ENCODE measurements around the gene RANGRF.
A peak's percentile ranks its signal among the peaks of the same experiment; 100 is the strongest.

Gene RANGRF

GRCh38 chr17:8289103-8289397, 580 bp downstream of the RANGRF start:
- no peaks in the 10 kb centered on the region for H3K27me3 ChIP-seq (ENCODE audit: insufficient read depth, low read length, poor library complexity)

GRCh38 chr17:8290043-8290442, 1.6 kb downstream of the RANGRF start:
- Histone ChIP-seq H3K4me3 (ENCODE audit: low read depth in 1 of 2, low read length in 2 of 2) (no peak overlapping the region), H3K36me3 (ENCODE audit: insufficient read depth, low read length) (peaks cover 13% of the 10 kb centered on the region), H3K9ac (ENCODE audit: low read depth, low read length) (no peak overlapping the region), H3K9me3 (ENCODE audit: insufficient read depth, low read length, severe bottlenecking) (no peaks in the 10 kb centered on the region), H3K79me2 (ENCODE audit: insufficient read depth, low read length) (peaks cover 38% of the 10 kb centered on the region), H2AFZ (ENCODE audit: low read depth, low read length) (no peak overlapping the region), H3K4me1 (ENCODE audit: insufficient read depth, low read length) (peaks cover 53% of the 10 kb centered on the region), H3K27ac (ENCODE audit: low read length) (no peak overlapping the region), H4K20me1 (ENCODE audit: insufficient read depth, low read length) (no peaks in the 10 kb centered on the region), H3K4me2 (ENCODE audit: insufficient read depth, low read length) (peak overlapping the region; percentile 94), H3K27me3 (ENCODE audit: insufficient read depth, low read length, poor library complexity) (no peaks in the 10 kb centered on the region)
- ATAC-seq (ENCODE audit: insufficient read depth, low read depth): no peak
- no peak for TF ChIP-seq EZH2 (IDR thresholded peaks at IDR 0.05; ENCODE audit: borderline replicate concordance, low read depth, low read length, severe bottlenecking)
- no peak for TF ChIP-seq CTCF (IDR thresholded peaks at IDR 0.05; ENCODE audit: borderline replicate concordance, extremely low read depth, low read length, poor library complexity, severe bottlenecking)
- no peak for DNase-seq

More at GRCh38 chr17:8289103-8289397, 580 bp downstream of the RANGRF start:
- peaks cover 13% of the 10 kb centered on the region for H3K36me3 ChIP-seq (ENCODE audit: insufficient read depth, low read length)
- H3K4me3 ChIP-seq (ENCODE audit: low read depth in 1 of 2, low read length in 2 of 2): peak overlapping the region; percentile 81 to 87
- no peak; the same call in 2 of the 3 replicates for ATAC-seq (ENCODE audit: insufficient read depth, low read depth)
- peak overlapping the region; percentile 91 for H2AFZ ChIP-seq (ENCODE audit: low read depth, low read length)
- peaks cover 29% of the 10 kb centered on the region for H3K79me2 ChIP-seq (ENCODE audit: insufficient read depth, low read length)
- H4K20me1 ChIP-seq (ENCODE audit: insufficient read depth, low read length): no peaks in the 10 kb centered on the region
- H3K4me2 ChIP-seq (ENCODE audit: insufficient read depth, low read length): peak overlapping the region; percentile 94
- H3K4me1 ChIP-seq (ENCODE audit: insufficient read depth, low read length): peaks cover 53% of the 10 kb centered on the region
- DNase-seq: no peak
- peak overlapping the region; percentile 92 for H3K27ac ChIP-seq (ENCODE audit: low read length)
- TF ChIP-seq EZH2 (IDR thresholded peaks at IDR 0.05; ENCODE audit: borderline replicate concordance, low read depth, low read length, severe bottlenecking): no peak
- no peak for TF ChIP-seq CTCF (IDR thresholded peaks at IDR 0.05; ENCODE audit: borderline replicate concordance, extremely low read depth, low read length, poor library complexity, severe bottlenecking)
- H3K9ac ChIP-seq (ENCODE audit: low read depth, low read length): peak overlapping the region; percentile 82
- no peaks in the 10 kb centered on the region for H3K9me3 ChIP-seq (ENCODE audit: insufficient read depth, low read length, severe bottlenecking)

- Histone ChIP-seq H3K27me3 (ENCODE audit: insufficient read depth, low read length, poor library complexity) (no peaks in the 10 kb centered on the region), H3K27ac (ENCODE audit: low read length) (no peak overlapping the region), H3K9me3 (ENCODE audit: insufficient read depth, low read length, severe bottlenecking) (no peaks in the 10 kb centered on the region), H3K36me3 (ENCODE audit: insufficient read depth, low read length) (peaks cover 13% of the 10 kb centered on the region), H3K4me1 (ENCODE audit: insufficient read depth, low read length) (peaks cover 53% of the 10 kb centered on the region), H3K79me2 (ENCODE audit: insufficient read depth, low read length) (peaks cover 35% of the 10 kb centered on the region), H4K20me1 (ENCODE audit: insufficient read depth, low read length) (no peaks in the 10 kb centered on the region), H3K9ac (ENCODE audit: low read depth, low read length) (no peak overlapping the region), H3K4me2 (ENCODE audit: insufficient read depth, low read length) (0 out of 2 replicates have a peak overlapping the region, but pooled peaks have one; percentile 0), H3K4me3 (ENCODE audit: low read depth in 1 of 2, low read length in 2 of 2) (no peak overlapping the region), H2AFZ (ENCODE audit: low read depth, low read length) (no peak overlapping the region)
- TF ChIP-seq CTCF (IDR thresholded peaks at IDR 0.05; ENCODE audit: borderline replicate concordance, extremely low read depth, low read length, poor library complexity, severe bottlenecking): no peak
- no peak for TF ChIP-seq EZH2 (IDR thresholded peaks at IDR 0.05; ENCODE audit: borderline replicate concordance, low read depth, low read length, severe bottlenecking)
- DNase-seq: no peak
- no peak for ATAC-seq (ENCODE audit: insufficient read depth, low read depth)
Measured at GRCh38 chr17:8292639-8293395, 4.3 kb downstream of the RANGRF start.
